ENCODE results near the gene URAD.

Gene URAD

DNA sequence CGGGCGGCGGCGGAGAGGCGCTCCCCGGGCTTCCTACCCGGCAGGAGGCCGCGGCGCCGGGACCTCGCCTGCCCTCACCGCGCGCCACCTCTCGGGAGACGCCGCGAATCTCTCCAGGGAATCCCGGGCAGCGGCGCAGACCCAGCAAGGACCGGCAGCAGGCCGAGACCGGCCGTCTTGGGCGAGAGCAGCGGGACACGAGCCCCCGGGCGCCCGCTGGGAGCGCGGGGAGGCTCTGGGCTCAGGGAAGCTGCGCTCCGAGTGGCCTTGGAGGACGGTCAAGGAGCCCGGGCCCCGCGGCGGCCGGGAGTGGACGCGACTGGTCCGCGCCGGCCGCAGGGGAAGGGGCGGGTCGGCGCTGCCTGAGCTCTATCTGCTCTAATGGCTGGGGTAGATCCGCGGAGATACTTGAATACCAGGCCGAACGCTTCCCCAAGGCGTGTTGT is 34.1 kb downstream of the URAD start:
- no peak for DNase-seq

DNA sequence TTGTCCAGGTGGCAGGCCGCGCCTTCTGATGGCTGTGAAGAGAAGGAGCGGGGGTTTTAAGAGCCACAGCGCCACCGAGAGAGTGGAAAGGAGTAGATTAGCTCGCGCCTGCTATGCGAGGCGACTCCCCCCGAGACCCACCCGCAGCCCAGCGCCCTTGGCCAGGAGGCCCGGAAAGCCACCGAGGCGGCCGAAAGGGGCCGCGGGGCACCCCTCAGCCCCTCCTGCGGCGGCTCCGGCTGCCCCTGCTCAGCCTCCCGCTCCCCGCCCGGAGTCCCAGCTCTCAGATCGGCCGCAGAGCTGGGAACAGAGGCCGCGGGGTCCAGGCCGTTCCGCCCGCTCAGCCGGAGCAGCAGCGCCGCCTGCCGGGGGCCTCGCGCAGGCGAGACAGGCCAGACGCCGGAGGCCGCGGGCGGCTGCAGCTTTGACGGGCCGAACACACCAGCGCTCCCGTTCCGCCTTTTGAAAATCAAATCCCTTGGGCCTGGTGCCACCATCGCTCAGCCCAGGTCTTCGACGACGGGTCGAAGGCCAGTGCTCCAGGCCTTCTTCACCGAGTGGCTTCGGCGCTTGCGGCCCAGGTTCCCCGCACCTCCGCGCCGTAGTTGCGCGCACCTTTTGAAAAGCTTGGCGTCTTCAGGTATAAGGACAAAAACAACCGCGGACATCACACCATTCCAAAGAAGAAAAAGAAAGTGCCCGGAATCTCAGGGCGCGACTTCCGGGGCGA is 34.7 kb downstream of the URAD start:
- no peak for DNase-seq

DNA sequence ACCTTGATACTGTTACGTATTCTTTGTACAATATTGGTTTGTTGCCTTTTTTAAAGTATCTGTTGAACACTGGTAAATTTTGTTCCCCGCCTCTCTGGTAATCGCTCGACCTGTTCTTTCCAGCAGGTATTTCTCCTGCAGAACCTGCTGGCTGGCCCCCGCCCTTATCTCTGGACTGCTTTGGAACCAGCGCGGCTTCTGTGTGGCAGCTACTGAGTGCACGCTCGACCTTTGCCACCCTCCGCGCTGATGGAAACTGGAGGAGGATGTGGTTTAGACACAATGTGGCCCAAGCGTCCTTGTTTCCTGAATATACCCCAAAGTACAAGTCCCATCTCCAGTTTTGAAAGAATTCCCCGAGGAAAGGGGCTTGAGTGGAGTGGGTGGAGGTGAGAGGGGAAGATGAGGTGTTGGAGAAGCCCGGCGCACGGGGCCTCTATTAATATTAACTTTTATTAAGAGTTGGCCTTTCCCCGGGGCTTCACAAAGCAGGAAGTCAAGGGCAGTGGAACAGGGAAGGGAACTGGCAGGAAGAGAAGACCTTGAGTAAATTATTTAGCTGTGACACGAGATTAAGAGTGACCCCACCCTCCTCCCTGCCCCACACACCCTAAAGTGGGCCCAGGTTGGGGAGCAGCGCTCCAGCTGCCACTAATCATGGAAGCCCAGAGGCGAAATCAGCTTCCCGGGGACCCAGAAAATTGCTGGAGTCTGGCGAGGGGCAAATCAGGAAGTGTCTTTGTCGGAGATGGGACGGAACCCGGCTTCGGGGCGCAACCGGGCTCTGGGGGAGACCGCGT is 35.4 kb downstream of the URAD start:
- DNase-seq: no peak

DNA sequence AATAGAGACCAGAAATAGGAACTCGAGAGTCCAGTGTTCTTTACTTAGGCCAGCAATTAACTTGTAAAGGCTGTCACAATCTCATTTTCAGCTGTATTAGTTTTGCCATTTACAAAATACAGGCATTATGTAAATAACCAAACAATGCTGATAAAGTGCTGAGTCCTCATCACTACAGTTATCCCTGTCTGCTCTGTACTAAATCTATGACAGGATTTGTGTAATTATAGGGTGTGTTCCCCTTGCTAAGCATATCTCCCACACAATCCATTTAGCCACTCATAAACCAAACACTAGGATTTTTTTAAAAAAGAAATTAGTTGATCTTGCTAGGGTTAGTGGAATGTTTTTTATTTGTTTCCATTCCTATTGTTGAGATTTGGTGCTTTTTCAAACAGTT is 45.5 kb downstream of the URAD start:
- DNase-seq: no peak

DNA sequence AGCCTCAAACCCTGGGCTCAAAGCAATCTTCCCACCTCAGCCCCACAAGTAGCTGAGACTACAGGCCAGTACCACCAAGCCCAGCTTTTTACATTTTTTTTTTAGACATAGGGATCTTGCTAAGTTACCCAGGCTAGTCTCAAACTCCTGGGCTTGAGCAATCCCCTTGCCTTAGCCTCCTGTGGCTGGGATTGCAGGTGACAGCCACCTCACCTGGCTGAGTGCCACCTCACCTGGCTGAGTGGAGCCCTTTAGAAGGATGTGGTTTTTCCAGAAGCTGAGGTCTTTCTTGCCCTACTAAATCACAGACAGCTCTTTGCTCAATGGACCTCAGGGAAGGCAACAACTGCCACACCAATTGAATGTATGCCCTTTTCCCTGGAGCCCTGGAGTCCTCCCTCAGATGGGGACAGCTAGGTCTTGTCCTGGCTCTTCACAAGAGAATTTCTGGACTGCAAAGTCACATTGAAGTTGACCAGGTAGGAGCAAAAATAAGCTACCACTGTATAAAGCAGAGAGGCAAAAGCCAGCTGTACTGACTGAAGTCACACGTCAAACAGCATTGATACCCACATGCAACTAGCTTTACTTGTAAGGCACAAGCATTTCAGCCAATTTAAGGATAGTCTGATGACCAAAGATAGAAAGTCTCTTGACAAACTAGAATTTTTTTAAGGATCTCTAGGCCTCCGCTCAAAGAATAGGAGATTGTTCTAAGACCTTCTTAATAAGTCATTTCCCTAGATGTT is 54.7 kb downstream of the URAD start:
- no peak for DNase-seq

DNA sequence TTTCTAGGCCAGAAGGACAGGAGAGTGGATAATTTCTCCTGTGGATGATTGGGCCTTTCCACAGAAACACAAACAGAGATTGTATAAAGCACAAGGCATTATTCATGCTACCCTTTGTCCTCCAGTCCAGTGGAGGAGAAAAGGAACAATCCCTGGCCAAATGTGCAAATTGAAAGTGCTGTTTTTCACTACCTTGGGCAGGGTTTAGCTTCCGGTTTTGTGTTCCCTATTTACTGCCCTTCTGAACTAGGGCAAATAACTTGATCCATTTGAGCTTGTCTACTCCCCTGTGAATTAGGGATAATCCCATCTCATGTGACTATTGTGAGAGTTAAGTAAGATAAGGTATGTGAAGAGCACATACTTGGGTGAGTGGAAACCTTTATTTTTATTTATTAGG is 55.4 kb downstream of the URAD start:
- DNase-seq: no peak

DNA sequence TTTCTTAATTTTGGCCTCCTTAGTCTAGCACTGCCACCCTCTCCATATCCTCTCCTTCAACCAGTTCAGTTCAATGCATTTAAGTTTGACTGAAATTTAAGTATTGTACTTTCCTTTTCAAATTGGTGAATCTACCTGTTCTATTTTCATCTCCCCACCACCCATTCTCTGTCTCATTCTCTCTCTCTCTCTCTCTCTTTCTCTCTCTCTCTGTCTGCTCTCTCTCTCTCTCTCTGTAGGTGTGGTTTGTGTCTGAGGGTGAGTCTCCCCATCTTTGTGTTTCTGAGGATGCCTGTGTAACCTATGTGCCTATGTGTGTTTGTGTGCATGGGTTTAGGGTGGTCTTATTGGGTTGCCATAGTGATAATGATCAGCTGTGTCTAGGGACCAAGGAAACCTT is 58.6 kb downstream of the URAD start:
- no peak for DNase-seq

DNA sequence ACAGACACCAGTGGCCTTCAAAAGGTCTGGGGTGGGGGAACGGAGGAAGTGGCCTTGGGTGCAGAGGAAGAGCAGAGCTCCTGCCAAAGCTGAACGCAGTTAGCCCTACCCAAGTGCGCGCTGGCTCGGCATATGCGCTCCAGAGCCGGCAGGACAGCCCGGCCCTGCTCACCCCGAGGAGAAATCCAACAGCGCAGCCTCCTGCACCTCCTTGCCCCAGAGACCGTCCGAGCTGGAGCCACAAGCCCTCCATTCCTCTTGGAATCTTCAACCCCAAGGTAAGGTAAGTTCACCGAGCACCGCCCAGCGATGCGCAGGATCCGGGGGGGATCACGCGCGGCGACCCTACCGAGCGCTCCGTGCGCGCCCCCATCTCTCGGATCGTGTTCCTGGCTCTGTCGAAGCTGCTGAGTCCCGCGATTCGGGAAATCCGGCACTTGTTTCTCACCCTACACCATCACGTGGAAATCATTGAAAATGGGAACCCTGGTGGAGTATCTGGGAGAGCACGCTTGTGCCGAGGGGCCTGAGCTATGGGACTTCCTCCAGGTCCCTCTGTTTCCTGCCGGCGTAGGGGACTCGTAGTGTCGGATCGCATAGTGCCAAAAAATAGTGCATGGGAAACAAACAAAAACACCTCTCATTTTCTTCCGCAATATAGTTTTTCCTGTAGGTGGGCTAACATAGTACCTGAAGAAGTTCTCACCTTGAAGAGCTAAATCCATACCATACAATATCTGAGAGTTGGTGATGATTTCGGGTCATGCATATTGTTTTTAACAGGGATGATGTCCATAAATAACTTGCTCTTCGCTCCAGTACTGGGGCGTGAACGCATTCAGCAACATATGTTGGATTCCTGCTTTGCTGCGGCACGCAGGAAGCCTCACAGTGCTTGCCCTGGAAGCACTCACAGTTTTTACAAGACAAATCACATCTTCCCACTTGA is 59.4 kb downstream of the URAD start:
- DNase-seq: no peak

DNA sequence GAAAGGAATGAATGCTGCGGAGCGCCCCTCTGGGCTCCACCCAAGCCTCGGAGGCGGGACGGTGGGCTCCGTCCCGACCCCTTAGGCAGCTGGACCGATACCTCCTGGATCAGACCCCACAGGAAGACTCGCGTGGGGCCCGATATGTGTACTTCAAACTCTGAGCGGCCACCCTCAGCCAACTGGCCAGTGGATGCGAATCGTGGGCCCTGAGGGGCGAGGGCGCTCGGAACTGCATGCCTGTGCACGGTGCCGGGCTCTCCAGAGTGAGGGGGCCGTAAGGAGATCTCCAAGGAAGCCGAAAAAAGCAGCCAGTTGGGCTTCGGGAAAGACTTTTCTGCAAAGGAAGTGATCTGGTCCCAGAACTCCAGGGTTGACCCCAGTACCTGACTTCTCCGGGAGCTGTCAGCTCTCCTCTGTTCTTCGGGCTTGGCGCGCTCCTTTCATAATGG is 60.1 kb downstream of the URAD start:
- DNase-seq: no peak
